ENCODE measurements around the gene UPK1B. TPM values are rescaled to one million over a fixed set of nuclear protein-coding genes. Genes with fewer than 3 reads are reported as not detected.

Gene UPK1B
- total RNA-seq, 1 experiment from 2014 or later = 0.42 TPM

GRCh38 chr3:119230745-119231144 lies 57.3 kb downstream of the UPK1B start (continued):
- TF ChIP-seq E2F5 (CRISPR knock-in tag; IDR thresholded peaks at IDR 0.05) (no peak), TP53 (CRISPR knock-in tag; IDR thresholded peaks at IDR 0.05) (no peak)

- no peak overlapping the region for H3K27ac Mint-ChIP-seq
- no peak for ATAC-seq
- ChIA-PET CTCF (no interaction called here), POLR2A (no interaction called here)
- no peak overlapping the region for H3K4me3 Mint-ChIP-seq
- no peaks in the 10 kb centered on the region for H3K27me3 Mint-ChIP-seq (ENCODE audit: low read depth)
- peaks cover 3% of the 10 kb centered on the region for H3K4me1 Mint-ChIP-seq
- no peak for DNase-seq (ENCODE audit: low spot score)
- TF ChIP-seq KAT7 (CRISPR knock-in tag; IDR thresholded peaks at IDR 0.05; ENCODE audit: borderline replicate concordance) (no peak), PREB (CRISPR knock-in tag; IDR thresholded peaks at IDR 0.05; ENCODE audit: borderline replicate concordance) (no peak), ZNF138 (CRISPR knock-in tag; conservative IDR thresholded peaks at IDR 0.05) (no peak), CREM (CRISPR knock-in tag; IDR thresholded peaks at IDR 0.05) (no peak), ZNF512 (CRISPR knock-in tag; IDR thresholded peaks at IDR 0.05; ENCODE audit: borderline replicate concordance) (no peak), ZNF423 (CRISPR knock-in tag; IDR thresholded peaks at IDR 0.05) (no peak), HMGXB4 (CRISPR knock-in tag; IDR thresholded peaks at IDR 0.05) (no peak)
- H3K9me3 Mint-ChIP-seq = no peaks in the 10 kb centered on the region
- H3K36me3 Mint-ChIP-seq = peaks cover 59% of the 10 kb centered on the region
Observed at GRCh38 chr3:119234610-119235009, 61.2 kb downstream of the UPK1B start.

- ChIA-PET CTCF (no interaction called here), POLR2A (no interaction called here)
- Mint-ChIP-seq H3K27ac (no peak overlapping the region), H3K4me3 (no peak overlapping the region), H3K36me3 (peaks cover 54% of the 10 kb centered on the region), H3K9me3 (no peaks in the 10 kb centered on the region), H3K4me1 (peaks cover 7% of the 10 kb centered on the region), H3K27me3 (ENCODE audit: low read depth) (no peaks in the 10 kb centered on the region)
- ATAC-seq (no peak), DNase-seq (ENCODE audit: low spot score) (no peak)
- no peak for TF ChIP-seq E2F4 (CRISPR knock-in tag; IDR thresholded peaks at IDR 0.05; ENCODE audit: borderline replicate concordance, low read depth)
- TF ChIP-seq ZNF138 (CRISPR knock-in tag; conservative IDR thresholded peaks at IDR 0.05) = no peak
- TF ChIP-seq ZNF219 (CRISPR knock-in tag; IDR thresholded peaks at IDR 0.05; ENCODE audit: borderline replicate concordance) = no peak
Observed at GRCh38 chr3:119235151-119235550, 61.8 kb downstream of the UPK1B start.

GRCh38 chr3:119236756-119237155 lies 63.4 kb downstream of the UPK1B start:
- Mint-ChIP-seq H3K4me3 (no peak overlapping the region), H3K36me3 (peaks cover 41% of the 10 kb centered on the region), H3K4me1 (peaks cover 13% of the 10 kb centered on the region), H3K9me3 (no peaks in the 10 kb centered on the region), H3K27ac (no peak overlapping the region), H3K27me3 (ENCODE audit: low read depth) (no peaks in the 10 kb centered on the region)
- ChIA-PET POLR2A (no interaction called here), CTCF (no interaction called here)
- no peak for DNase-seq (ENCODE audit: low spot score)
- TF ChIP-seq IRF1 (CRISPR knock-in tag; IDR thresholded peaks at IDR 0.05) = no peak
- no peak for ATAC-seq

Data from WTC11 (cell line).